Mesenchymal stem cell (in vitro differentiated cells and primary cell): ENCODE data around the gene DIP2C. TPM values are rescaled to one million over a fixed set of nuclear protein-coding genes. Genes with fewer than 3 reads are reported as not detected.
A peak's percentile ranks its signal among the peaks of the same experiment; 100 is the strongest.

Experiments
- DNase-seq: peaks from one replicate; pipeline ENCODE4 v3.0.0-alpha.2; 2013
- H2AFZ ChIP-seq: one replicate; pipeline ENCODE4 v1.6.1; 2013; ENCODE audit warnings: low read depth, mild to moderate bottlenecking, control low read depth, inconsistent platforms, low read length, moderate library complexity
- H2AK5ac ChIP-seq: 2 replicates; pipeline ENCODE4 v1.6.1; 2013; ENCODE audit warnings: low read length, moderate library complexity, mild to moderate bottlenecking, inconsistent platforms; ENCODE audit not compliant: severe bottlenecking
- H2BK120ac ChIP-seq: one replicate; pipeline ENCODE4 v1.6.1; 2013; ENCODE audit warnings: low read depth, mild to moderate bottlenecking, inconsistent platforms, low read length, moderate library complexity
- H2BK12ac ChIP-seq, 2 experiments: one replicate each; pipeline ENCODE4 v1.6.1; 2013; ENCODE audit warnings: inconsistent platforms in 2 of 2, low read length in 2 of 2, mild to moderate bottlenecking in 2 of 2, moderate library complexity in 2 of 2, control low read depth in 1 of 2
- H2BK15ac ChIP-seq: one replicate; pipeline ENCODE4 v1.6.1; 2013; ENCODE audit warnings: mild to moderate bottlenecking, low read depth, inconsistent platforms; ENCODE audit not compliant: poor library complexity, severe bottlenecking
- H2BK5ac ChIP-seq: 2 replicates; pipeline ENCODE4 v1.6.1; 2013; ENCODE audit warnings: low read depth, mild to moderate bottlenecking, low read length, control low read depth, inconsistent platforms; ENCODE audit not compliant: poor library complexity, severe bottlenecking
- H3K14ac ChIP-seq, 2 experiments: one replicate each; pipeline ENCODE4 v1.6.1; 2013; ENCODE audit warnings: inconsistent platforms in 2 of 2, low read length in 2 of 2, control low read depth in 1 of 2, mild to moderate bottlenecking in 1 of 2, moderate library complexity in 1 of 2
- H3K18ac ChIP-seq, 2 experiments: one replicate each; pipeline ENCODE4 v1.6.1; 2013; ENCODE audit warnings: inconsistent platforms in 2 of 2, low read length in 2 of 2, control low read depth in 1 of 2, low read depth in 1 of 2, mild to moderate bottlenecking in 1 of 2
- H3K23ac ChIP-seq, 2 experiments: one replicate each; pipeline ENCODE4 v1.6.1; 2013; ENCODE audit warnings: inconsistent platforms in 2 of 2, low read length in 2 of 2, mild to moderate bottlenecking in 2 of 2, moderate library complexity in 2 of 2, control low read depth in 1 of 2
- H3K27ac ChIP-seq: 2 replicates; pipeline ENCODE4 v1.5.1; 2013; ENCODE audit warnings: mild to moderate bottlenecking, moderate library complexity, low read length, control low read depth, inconsistent platforms; ENCODE audit not compliant: poor library complexity, severe bottlenecking
- H3K27me3 ChIP-seq, 2 experiments: 2 replicates each; pipeline versions ENCODE4 v1.6.1 to v1.7.0; 2013; ENCODE audit warnings: low read length in 2 of 2, mild to moderate bottlenecking in 2 of 2, moderate library complexity in 2 of 2, control low read depth in 1 of 2, inconsistent platforms in 1 of 2; ENCODE audit not compliant: control insufficient read depth in 1 of 2, insufficient read depth in 1 of 2
- H3K36me3 ChIP-seq, 2 experiments: 2 replicates each; pipeline versions ENCODE4 v1.6.1 to v1.7.0; 2013; ENCODE audit warnings: low read length in 2 of 2, control low read depth in 1 of 2, inconsistent platforms in 1 of 2, low read depth in 1 of 2, mild to moderate bottlenecking in 1 of 2; ENCODE audit not compliant: insufficient read depth in 2 of 2, control insufficient read depth in 1 of 2
- H3K4ac ChIP-seq, 2 experiments: one replicate each; pipeline ENCODE4 v1.6.1; 2013; ENCODE audit warnings: inconsistent platforms in 2 of 2, low read length in 2 of 2, mild to moderate bottlenecking in 2 of 2, moderate library complexity in 2 of 2, control low read depth in 1 of 2, low read depth in 1 of 2
- H3K4me1 ChIP-seq: 2 replicates; pipeline ENCODE4 v1.6.1; 2013; ENCODE audit warnings: low read depth, low read length, control low read depth; ENCODE audit not compliant: control insufficient read depth, insufficient read depth
- H3K4me2 ChIP-seq: 2 replicates; pipeline ENCODE4 v1.6.1; 2013; ENCODE audit warnings: low read length, mild to moderate bottlenecking, inconsistent platforms; ENCODE audit not compliant: poor library complexity, severe bottlenecking
- H3K4me3 ChIP-seq, 2 experiments: 2 replicates each; pipeline versions ENCODE4 v1.5.1 to v1.7.0; 2013; ENCODE audit warnings: low read length in 2 of 2, mild to moderate bottlenecking in 2 of 2, control low read depth in 1 of 2, low read depth in 1 of 2; ENCODE audit not compliant: insufficient read depth in 1 of 2
- H3K79me1 ChIP-seq: replicated peaks from 2 replicates; pipeline ENCODE4 v1.6.1; 2013; ENCODE audit warnings: mild to moderate bottlenecking, control low read depth, low read length, inconsistent platforms; ENCODE audit not compliant: poor library complexity, severe bottlenecking
- H3K9ac ChIP-seq: 2 replicates; pipeline ENCODE4 v1.7.0; 2013; ENCODE audit warnings: mild to moderate bottlenecking, low read length, moderate library complexity
- H3K9me3 ChIP-seq: 2 replicates; pipeline ENCODE4 v1.7.0; 2013; ENCODE audit warnings: mild to moderate bottlenecking, low read length; ENCODE audit not compliant: control insufficient read depth
- H4K8ac ChIP-seq: one replicate; pipeline ENCODE4 v1.6.1; 2013; ENCODE audit warnings: inconsistent platforms, mild to moderate bottlenecking, low read length, moderate library complexity
- H4K91ac ChIP-seq: one replicate; pipeline ENCODE4 v1.6.1; 2013; ENCODE audit warnings: mild to moderate bottlenecking, low read length, inconsistent platforms
- WGBS: methylation state at CpG from one replicate; pipeline ENCODE4 v1.1.7; 2013; ENCODE audit warnings: mixed read lengths; 5-methylcytosine and 5-hydroxymethylcytosine counted together
- polyA plus RNA-seq, 2 experiments: library from polyadenylated mRNA; stranded (reverse); fragments of 200-250 nt; gene quantifications; one replicate each; pipeline ENCODE4 v1.2.3, GENCODE V29; 2013

DIP2C gene, protein sequence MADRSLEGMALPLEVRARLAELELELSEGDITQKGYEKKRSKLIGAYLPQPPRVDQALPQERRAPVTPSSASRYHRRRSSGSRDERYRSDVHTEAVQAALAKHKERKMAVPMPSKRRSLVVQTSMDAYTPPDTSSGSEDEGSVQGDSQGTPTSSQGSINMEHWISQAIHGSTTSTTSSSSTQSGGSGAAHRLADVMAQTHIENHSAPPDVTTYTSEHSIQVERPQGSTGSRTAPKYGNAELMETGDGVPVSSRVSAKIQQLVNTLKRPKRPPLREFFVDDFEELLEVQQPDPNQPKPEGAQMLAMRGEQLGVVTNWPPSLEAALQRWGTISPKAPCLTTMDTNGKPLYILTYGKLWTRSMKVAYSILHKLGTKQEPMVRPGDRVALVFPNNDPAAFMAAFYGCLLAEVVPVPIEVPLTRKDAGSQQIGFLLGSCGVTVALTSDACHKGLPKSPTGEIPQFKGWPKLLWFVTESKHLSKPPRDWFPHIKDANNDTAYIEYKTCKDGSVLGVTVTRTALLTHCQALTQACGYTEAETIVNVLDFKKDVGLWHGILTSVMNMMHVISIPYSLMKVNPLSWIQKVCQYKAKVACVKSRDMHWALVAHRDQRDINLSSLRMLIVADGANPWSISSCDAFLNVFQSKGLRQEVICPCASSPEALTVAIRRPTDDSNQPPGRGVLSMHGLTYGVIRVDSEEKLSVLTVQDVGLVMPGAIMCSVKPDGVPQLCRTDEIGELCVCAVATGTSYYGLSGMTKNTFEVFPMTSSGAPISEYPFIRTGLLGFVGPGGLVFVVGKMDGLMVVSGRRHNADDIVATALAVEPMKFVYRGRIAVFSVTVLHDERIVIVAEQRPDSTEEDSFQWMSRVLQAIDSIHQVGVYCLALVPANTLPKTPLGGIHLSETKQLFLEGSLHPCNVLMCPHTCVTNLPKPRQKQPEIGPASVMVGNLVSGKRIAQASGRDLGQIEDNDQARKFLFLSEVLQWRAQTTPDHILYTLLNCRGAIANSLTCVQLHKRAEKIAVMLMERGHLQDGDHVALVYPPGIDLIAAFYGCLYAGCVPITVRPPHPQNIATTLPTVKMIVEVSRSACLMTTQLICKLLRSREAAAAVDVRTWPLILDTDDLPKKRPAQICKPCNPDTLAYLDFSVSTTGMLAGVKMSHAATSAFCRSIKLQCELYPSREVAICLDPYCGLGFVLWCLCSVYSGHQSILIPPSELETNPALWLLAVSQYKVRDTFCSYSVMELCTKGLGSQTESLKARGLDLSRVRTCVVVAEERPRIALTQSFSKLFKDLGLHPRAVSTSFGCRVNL (N-terminal part only)
- polyA plus RNA-seq (2013, experiment 1 of 2): 11.6 TPM
- polyA plus RNA-seq (2013, experiment 2 of 2): 11.2 TPM

DNA sequence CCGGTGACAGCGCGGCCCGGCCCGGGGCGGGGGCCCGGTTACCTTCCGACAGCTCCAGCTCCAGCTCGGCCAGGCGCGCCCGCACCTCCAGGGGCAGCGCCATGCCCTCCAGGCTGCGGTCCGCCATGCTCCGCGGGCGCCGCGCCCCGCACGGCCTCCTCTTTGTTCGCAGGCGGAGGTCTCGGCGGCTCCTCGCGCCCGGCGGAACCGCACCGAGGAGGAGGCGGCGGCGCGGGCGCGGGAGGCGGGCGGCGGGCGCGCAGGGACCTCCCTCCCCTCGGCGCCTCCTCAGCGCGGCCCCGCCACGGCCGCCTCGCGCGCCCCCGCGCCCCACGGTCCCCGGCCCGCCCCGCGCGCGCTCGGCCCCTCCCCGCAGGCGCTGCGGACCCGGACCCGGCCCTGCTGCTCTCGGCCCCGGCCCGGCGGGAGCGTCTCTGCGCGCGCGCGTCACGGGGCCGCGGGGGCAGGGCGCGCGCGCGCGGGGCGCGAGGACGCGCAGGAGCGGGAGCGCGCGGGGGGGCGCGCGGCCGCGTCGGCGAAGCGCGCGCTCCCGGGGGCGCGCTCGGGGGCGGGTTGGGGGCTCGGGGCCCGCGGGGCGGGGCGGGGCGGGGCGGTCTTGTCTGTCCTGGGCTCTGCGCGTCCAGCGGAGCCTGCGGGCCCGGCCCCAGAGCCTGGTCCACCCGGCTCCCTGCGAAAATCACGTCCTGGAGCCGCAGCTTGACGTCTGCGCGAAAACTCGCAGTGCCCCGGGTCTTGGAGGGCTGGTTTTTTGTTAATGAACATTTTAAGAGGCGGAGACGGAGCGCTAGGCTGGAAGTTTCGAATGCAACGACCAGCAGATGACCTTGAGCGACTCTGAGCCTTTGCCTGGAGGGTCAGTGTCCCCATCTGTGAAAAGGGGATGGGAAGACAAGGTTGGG lies at the start of gene DIP2C:
DIP2C (minus strand) TSS at position 217 of the 920 bp plus-strand sequence; CDS start at position 127, 90 bp downstream.
- H2BK15ac ChIP-seq: peak within 1 kb of the TSS; percentile 96
- H2BK120ac ChIP-seq: peak within 1 kb of the TSS; percentile 84
- peaks cover 32% of the 10 kb centered on the region for H3K4me1 ChIP-seq
- peak within 1 kb of the TSS; percentile 90 for H2AFZ ChIP-seq
- H3K27ac ChIP-seq: peak within 1 kb of the TSS; percentile 55
- peak within 1 kb of the TSS; percentile 87 to 96 for H3K18ac ChIP-seq
- no peaks in the 10 kb centered on the region for H3K9me3 ChIP-seq
- no peak within 1 kb of the TSS for H2BK12ac ChIP-seq
- H3K4me2 ChIP-seq: peak within 1 kb of the TSS; percentile 82
- peaks cover 4% of the 10 kb centered on the region for H3K79me1 ChIP-seq
- H3K4ac ChIP-seq: peak within 1 kb of the TSS in 1 of 2 experiments; percentile 85
- H3K23ac ChIP-seq: peak within 1 kb of the TSS in 1 of 2 experiments; percentile 70
- H3K4me3 ChIP-seq: peak within 1 kb of the TSS; percentile 90 to 97
- 2% methylated on average over 37 of the region's 137 CpGs for WGBS
- peak within 1 kb of the TSS; percentile 24 for H2AK5ac ChIP-seq
- no peak within 1 kb of the TSS for H2BK5ac ChIP-seq
- H3K14ac ChIP-seq: peak within 1 kb of the TSS; percentile 79 to 96
- H4K8ac ChIP-seq: peak within 1 kb of the TSS; percentile 97
- peaks cover 0 to 6% of the 10 kb centered on the region in 2 experiments for H3K36me3 ChIP-seq
- DNase-seq: peak; percentile 79
- H3K27me3 ChIP-seq: peaks cover 0 to 18% of the 10 kb centered on the region in 2 experiments
- H4K91ac ChIP-seq: peak within 1 kb of the TSS; percentile 94
- H3K9ac ChIP-seq: peak within 1 kb of the TSS; percentile 90

DNA sequence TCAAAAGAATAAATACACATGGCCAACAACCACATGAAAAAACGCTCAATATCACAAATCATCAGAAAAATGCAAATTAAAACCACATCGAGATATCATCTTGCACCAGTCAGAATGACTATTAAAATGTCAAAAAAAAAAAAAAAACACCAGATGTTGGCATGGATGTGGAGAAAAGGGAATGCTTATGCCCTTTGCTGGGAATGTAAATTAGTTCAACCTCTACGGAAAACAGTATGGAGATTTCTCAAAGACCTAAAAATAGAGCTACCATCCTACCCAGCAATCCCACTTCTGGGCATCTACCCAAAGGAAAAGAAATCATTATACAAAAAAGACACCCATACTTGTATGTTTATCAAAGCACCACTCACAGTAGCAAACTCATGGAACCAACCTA lies 45.0 kb upstream of the DIP2C start:
- no peaks in the 10 kb centered on the region for H3K36me3 ChIP-seq
- no peak overlapping the region for H3K18ac ChIP-seq
- no peak overlapping the region for H3K14ac ChIP-seq
- no peak overlapping the region for H3K4ac ChIP-seq
- no peaks in the 10 kb centered on the region for H3K4me1 ChIP-seq
- H2AFZ ChIP-seq: no peak overlapping the region
- H3K27me3 ChIP-seq: peaks cover 17 to 38% of the 10 kb centered on the region in 2 experiments
- no peak for DNase-seq
- no peaks in the 10 kb centered on the region for H3K79me1 ChIP-seq
- H4K91ac ChIP-seq: no peak overlapping the region
- no peaks in the 10 kb centered on the region for H3K9me3 ChIP-seq
- no peak overlapping the region for H3K23ac ChIP-seq
- 91% methylated on average over 1 of the region's 3 CpGs for WGBS
- H3K27ac ChIP-seq: no peak overlapping the region
- H2BK120ac ChIP-seq: no peak overlapping the region
- H4K8ac ChIP-seq: no peak overlapping the region
- H3K4me2 ChIP-seq: no peak overlapping the region
- H2AK5ac ChIP-seq: no peak overlapping the region
- H3K4me3 ChIP-seq: no peak overlapping the region
- H3K9ac ChIP-seq: no peak overlapping the region
- no peak overlapping the region for H2BK15ac ChIP-seq
- H2BK5ac ChIP-seq: no peak overlapping the region
- H2BK12ac ChIP-seq: no peak overlapping the region

DNA sequence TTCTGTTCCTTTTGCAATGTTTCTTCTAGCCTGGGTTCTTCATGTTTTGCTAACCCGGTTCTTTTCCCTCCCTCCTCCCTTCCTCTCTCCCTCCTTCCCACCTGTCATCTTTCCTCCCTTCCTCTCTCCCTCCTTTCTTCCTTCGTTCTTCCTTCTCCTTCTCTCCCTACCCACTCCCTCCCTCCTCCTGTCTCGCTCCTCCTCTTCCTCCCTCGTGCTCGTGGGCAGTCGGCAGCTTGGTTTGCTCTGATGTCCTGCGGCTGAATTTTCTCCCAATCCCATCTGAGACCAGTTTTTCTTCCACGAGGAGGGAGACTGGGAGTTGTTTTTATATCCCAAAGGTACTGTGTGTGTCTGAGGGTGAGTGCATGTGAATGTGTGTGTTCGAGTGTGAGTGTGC lies 43.6 kb upstream of the DIP2C start:
- H3K9ac ChIP-seq: no peak overlapping the region
- no peak overlapping the region for H2AK5ac ChIP-seq
- H3K9me3 ChIP-seq: no peaks in the 10 kb centered on the region
- H4K8ac ChIP-seq: no peak overlapping the region
- WGBS: 54% methylated on average over 6 of the region's 9 CpGs
- no peak for DNase-seq
- no peaks in the 10 kb centered on the region for H3K36me3 ChIP-seq
- no peaks in the 10 kb centered on the region for H3K4me1 ChIP-seq
- no peak overlapping the region for H4K91ac ChIP-seq
- H2BK120ac ChIP-seq: no peak overlapping the region
- no peak overlapping the region for H3K18ac ChIP-seq
- no peaks in the 10 kb centered on the region for H3K79me1 ChIP-seq
- H3K4me3 ChIP-seq: peak overlapping the region in 1 of 2 experiments; percentile 37
- H3K4ac ChIP-seq: no peak overlapping the region
- H3K14ac ChIP-seq: no peak overlapping the region
- H3K27me3 ChIP-seq: peaks cover 20 to 40% of the 10 kb centered on the region in 2 experiments
- no peak overlapping the region for H3K4me2 ChIP-seq
- peak overlapping the region in 1 of 2 experiments; percentile 52 for H3K23ac ChIP-seq
- H2BK12ac ChIP-seq: no peak overlapping the region
- H2BK5ac ChIP-seq: no peak overlapping the region
- no peak overlapping the region for H3K27ac ChIP-seq
- H2BK15ac ChIP-seq: no peak overlapping the region
- peak overlapping the region; percentile 27 for H2AFZ ChIP-seq
